K562 (cell line): ENCODE measurements around the gene EXOC4. TPM values are rescaled to one million over a fixed set of nuclear protein-coding genes. Genes with fewer than 3 reads are reported as not detected.

Experiments
- ATAC-seq: fragments of 200-7000 bp; cut with Tn5 transposase; 3 replicates; pipeline ENCODE4 v1.9.1; 2020; ENCODE audit warnings: moderate library complexity
- BruUV-seq: library from RNA; stranded (reverse); fragments of 400-500 nt; replicated peaks from 2 replicates; lab custom pipeline; 2021; lab: Mats Ljungman, UMichigan
- CTCF ChIA-PET: fragments of 300-600 bp; formaldehyde crosslinking; extraction: SDS; loops from one replicate; lab custom pipeline; 2021; ENCODE audit warnings: low intra/inter-chr PET ratio; lab: Yijun Ruan, JAX
- POLR2A ChIA-PET: fragments of 300-600, 350-650 bp; sonication (Branson Sonifier 250); formaldehyde crosslinking; extraction: SDS; loops from one replicate; lab custom pipeline; 2021; ENCODE audit warnings: antibody characterized with exemption, inconsistent platforms; lab: Yijun Ruan, JAX
- DNase-seq, 4 experiments: peaks; one replicate each; pipeline versions ENCODE4 v3.0.0 to v3.0.0-alpha.2; 2011 to 2018; ENCODE audit warnings: low spot score in 3 of 4, mixed read lengths in 3 of 4; ENCODE audit errors: extremely low read depth in 1 of 4
- FAIRE-seq: peaks from 2 replicates; lab custom pipeline; 2011; peaks lifted over from hg19 to GRCh38; lab: Jason Lieb, UNC
- H2AFZ ChIP-seq: 2 replicates; pipeline ENCODE4 v1.6.0; 2011; ENCODE audit warnings: low read depth, low read length, control low read depth, inconsistent platforms
- H3K27ac ChIP-seq: fragments of 200-600 bp; 3 replicates; pipeline ENCODE4 v1.8.0; 2011; ENCODE audit warnings: low read depth, mild to moderate bottlenecking, control low read depth, inconsistent platforms, low read length, moderate library complexity, mixed read lengths; ENCODE audit errors: extremely low read depth
- H3K27me3 ChIP-seq, 2 experiments: fragments of 300-600 bp in 1 of 2; 2 replicates in 1 of 2; 3 replicates in 1 of 2; pipeline versions ENCODE4 v1.6.0 to v1.8.0; 2011; ENCODE audit warnings: inconsistent platforms in 2 of 2, low read length in 2 of 2, mild to moderate bottlenecking in 1 of 2, mixed read lengths in 1 of 2, moderate library complexity in 1 of 2; ENCODE audit not compliant: control insufficient read depth in 2 of 2, insufficient read depth in 2 of 2
- H3K36me3 ChIP-seq: fragments of 300-600 bp; 3 replicates; pipeline ENCODE4 v1.8.0; 2011; ENCODE audit warnings: mild to moderate bottlenecking, low read length, inconsistent platforms; ENCODE audit not compliant: control insufficient read depth, insufficient read depth
- H3K4me1 ChIP-seq, 2 experiments: fragments of 200-600 bp in 1 of 2; replicated peaks in 1 of 2; 2 replicates in 1 of 2; 3 replicates in 1 of 2; pipeline versions ENCODE4 v1.5.1 to v1.8.0; 2011; ENCODE audit warnings: inconsistent platforms in 2 of 2, low read length in 2 of 2, mild to moderate bottlenecking in 1 of 2, mixed read lengths in 1 of 2, moderate library complexity in 1 of 2; ENCODE audit not compliant: control insufficient read depth in 2 of 2, insufficient read depth in 2 of 2
- H3K4me2 ChIP-seq: 2 replicates; pipeline ENCODE4 v1.6.1; 2011; ENCODE audit warnings: low read length, control low read depth, inconsistent platforms, mixed read lengths; ENCODE audit not compliant: insufficient read depth
- H3K4me3 ChIP-seq: fragments of 200-600 bp; sonication (generic), shearing (Covaris generic); 2 replicates; pipeline ENCODE4 v1.5.1; 2016; ENCODE audit warnings: control low read depth, inconsistent platforms
- H3K79me2 ChIP-seq: fragments of 200-600 bp; 3 replicates; pipeline ENCODE4 v1.8.0; 2011; ENCODE audit warnings: low read length, inconsistent platforms; ENCODE audit not compliant: control insufficient read depth, insufficient read depth
- H3K9ac ChIP-seq, 2 experiments: 2 replicates each; pipeline versions ENCODE4 v1.6.0 to v1.6.1; 2011; ENCODE audit warnings: low read depth in 2 of 2, low read length in 2 of 2, control low read depth in 1 of 2, inconsistent platforms in 1 of 2, mild to moderate bottlenecking in 1 of 2, mixed read lengths in 1 of 2; ENCODE audit not compliant: insufficient read depth in 1 of 2
- H3K9me1 ChIP-seq: one replicate; pipeline ENCODE4 v1.6.0; 2011; ENCODE audit warnings: inconsistent platforms, mild to moderate bottlenecking, low read length, moderate library complexity; ENCODE audit not compliant: control insufficient read depth, insufficient read depth
- H3K9me3 ChIP-seq: replicated peaks from 2 replicates; pipeline ENCODE4 v1.5.1; 2011; ENCODE audit warnings: low read depth, low read length, inconsistent platforms; ENCODE audit not compliant: control insufficient read depth, insufficient read depth
- H4K20me1 ChIP-seq: replicated peaks from 2 replicates; pipeline ENCODE4 v1.6.1; 2011; ENCODE audit warnings: low read length, inconsistent platforms, mixed read lengths; ENCODE audit not compliant: control insufficient read depth, insufficient read depth
- BRF2 ChIP-seq: IDR thresholded peaks from 3 replicates; pipeline ENCODE4 v1.6.1; 2011; ENCODE audit warnings: borderline replicate concordance, mild to moderate bottlenecking; ENCODE audit not compliant: insufficient read length, insufficient read depth
- CSDE1 ChIP-seq, 2 experiments: fragments of 450-650 bp; IDR thresholded peaks; 2 replicates each; pipeline ENCODE4 v1.6.1; 2016; ENCODE audit warnings: mild to moderate bottlenecking in 1 of 2
- GABPB1 ChIP-seq: sonication (generic); formaldehyde crosslinking; IDR thresholded peaks from 2 replicates; pipeline ENCODE4 v1.8.0; 2022; ENCODE audit warnings: mild to moderate bottlenecking, missing genetic modification reagents
- GTF2E2 ChIP-seq: fragments of 200-800 bp; sonication (Bioruptor generic); IDR thresholded peaks from 2 replicates; pipeline ENCODE4 v1.6.1; 2016; ENCODE audit warnings: missing genetic modification characterization, missing compliant biosample characterization
- HDAC1 ChIP-seq, 2 experiments: fragments of 450-650 bp; IDR thresholded peaks; 2 replicates each; pipeline ENCODE4 v1.6.1; 2016 to 2017; ENCODE audit warnings: inconsistent platforms in 1 of 2, mild to moderate bottlenecking in 1 of 2, moderate library complexity in 1 of 2
- MBD2 ChIP-seq: sonication (generic); IDR thresholded peaks from 2 replicates; pipeline ENCODE4 v1.6.1; 2016; ENCODE audit warnings: low read depth, borderline replicate concordance
- TAF1 ChIP-seq: IDR thresholded peaks from 2 replicates; pipeline ENCODE4 v1.6.1; 2011; ENCODE audit warnings: mild to moderate bottlenecking, low read length, moderate library complexity; ENCODE audit not compliant: insufficient read depth, control insufficient read depth, severe bottlenecking; ENCODE audit errors: extremely low read depth
- ZBED1 ChIP-seq: IDR thresholded peaks from 2 replicates; pipeline ENCODE4 v1.6.1; 2014
- ZBTB8A ChIP-seq: fragments of 450-650 bp; IDR thresholded peaks from 2 replicates; pipeline ENCODE4 v1.6.1; 2018; ENCODE audit warnings: mild to moderate bottlenecking, moderate library complexity; ENCODE audit not compliant: partially characterized antibody
- ZNF121 ChIP-seq: sonication (generic); formaldehyde crosslinking; conservative IDR thresholded peaks from 2 replicates; pipeline ENCODE4 v1.8.0; 2022; ENCODE audit warnings: missing genetic modification reagents
- ZNF133 ChIP-seq: fragments of 250-450 bp; sonication (Bioruptor Pico); IDR thresholded peaks from 2 replicates; pipeline ENCODE4 v1.4.0; 2020; ENCODE audit warnings: mild to moderate bottlenecking
- ZNF280B ChIP-seq: fragments of 250-450 bp; sonication (Bioruptor Pico); IDR thresholded peaks from 2 replicates; pipeline ENCODE4 v1.5.1; 2021; ENCODE audit warnings: mild to moderate bottlenecking
- ZNF77 ChIP-seq: fragments of 250-450 bp; sonication (Bioruptor Pico); IDR thresholded peaks from 2 replicates; pipeline ENCODE4 v1.5.0; 2020
- whole genome bisulfite sequencing: fragments of 100-300 bp; shearing (Covaris generic); methylation state at CpG from one replicate; pipeline ENCODE4 v1.1.6; 2016; ENCODE audit warnings: low coverage, mixed read lengths; ENCODE audit not compliant: insufficient coverage; ENCODE audit errors: missing lambda C conversion rate; 5-methylcytosine and 5-hydroxymethylcytosine counted together
- in situ Hi-C: fragments of 300-500 bp; cut with MboI; formaldehyde crosslinking; loops from 4 replicates; pipeline ENCODE4 v1.15.0; 2018; ENCODE audit warnings: inconsistent platforms, mixed read lengths
- intact Hi-C: fragments of 100-400 bp; cut with micrococcal nuclease; formaldehyde crosslinking; loops from 2 replicates; pipeline ENCODE4 v1.14.2; 2022
- polyA plus RNA-seq, 8 experiments: library from polyadenylated mRNA; depleted of rRNA in 4 of 8; stranded (reverse) in 5 of 8; unstranded in 3 of 8; fragments of >200 nt; fragmentation: Nextera tagmentation in 2 of 8; fragmentation: Illumina TruSeq in 1 of 8; extraction: Ambion mirVana in 2 of 8; extraction: Trizol in 1 of 8; gene quantifications; 2 replicates each; pipeline versions ENCODE4 v1.2.1 to v1.2.3, GENCODE V29; 2011 to 2014; ENCODE audit warnings: inconsistent platforms in 1 of 8, missing spikeins in 1 of 8
- total RNA-seq, 7 experiments: library from RNA; depleted of rRNA in 6 of 7; stranded (reverse); fragments of >200 nt in 6 of 7; fragmentation: Illumina TruSeq in 2 of 7; extraction: Trizol in 2 of 7; gene quantifications; 2 replicates each; pipeline versions ENCODE4 v1.2.1 to v1.2.3, GENCODE V29; 2011 to 2021; ENCODE audit warnings: low replicate concordance in 1 of 7
- TF ChIP-seq, protein P1 (sequence below): fragments of 450-650 bp; formaldehyde crosslinking; IDR thresholded peaks from 2 replicates; pipeline ENCODE4 v1.4.0; 2020; ENCODE audit warnings: mild to moderate bottlenecking, mixed read lengths
- TF ChIP-seq, protein P2 (sequence below): fragments of 250-450 bp; sonication (Bioruptor Pico); IDR thresholded peaks from 2 replicates; pipeline ENCODE4 v1.4.0; 2020; ENCODE audit warnings: mild to moderate bottlenecking, moderate library complexity, borderline replicate concordance

Gene EXOC4
- total and polyA plus RNA-seq, 9 of the 15 experiments (the other 6 are each of a cell fraction or from before 2014, with no cell fraction given) = 18.5 to 73.1 (median 46.6) TPM

GRCh38 chr7:133977409-133978274, 724.8 kb downstream of the EXOC4 start:
- BruUV-seq = no TSS peak
- no peak for FAIRE-seq
- WGBS = 18% methylated on average over 4 of the region's 4 CpGs
- TF ChIP-seq GTF2E2 (tag) (no peak), CSDE1 (IDR thresholded peaks at IDR 0.05) (no peak), ZNF280B (CRISPR knock-in tag) (no peak), ZBTB8A (no peak), ZNF77 (CRISPR knock-in tag) (no peak), ZNF133 (CRISPR knock-in tag) (no peak), GABPB1 (no peak), HDAC1 (IDR thresholded peaks at IDR 0.05) (no peak), BRF2 (no peak), MBD2 (no peak), ZNF121 (CRISPR knock-in tag) (no peak), ZBED1 (no peak), TAF1 (no peak)
- TF ChIP-seq, protein P1, sequence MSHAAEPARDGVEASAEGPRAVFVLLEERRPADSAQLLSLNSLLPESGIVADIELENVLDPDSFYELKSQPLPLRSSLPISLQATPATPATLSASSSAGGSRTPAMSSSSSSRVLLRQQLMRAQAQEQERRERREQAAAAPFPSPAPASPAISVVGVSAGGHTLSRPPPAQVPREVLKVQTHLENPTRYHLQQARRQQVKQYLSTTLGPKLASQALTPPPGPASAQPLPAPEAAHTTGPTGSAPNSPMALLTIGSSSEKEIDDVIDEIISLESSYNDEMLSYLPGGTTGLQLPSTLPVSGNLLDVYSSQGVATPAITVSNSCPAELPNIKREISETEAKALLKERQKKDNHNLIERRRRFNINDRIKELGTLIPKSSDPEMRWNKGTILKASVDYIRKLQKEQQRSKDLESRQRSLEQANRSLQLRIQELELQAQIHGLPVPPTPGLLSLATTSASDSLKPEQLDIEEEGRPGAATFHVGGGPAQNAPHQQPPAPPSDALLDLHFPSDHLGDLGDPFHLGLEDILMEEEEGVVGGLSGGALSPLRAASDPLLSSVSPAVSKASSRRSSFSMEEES (CRISPR knock-in tag) = no peak
- TF ChIP-seq, protein P2, sequence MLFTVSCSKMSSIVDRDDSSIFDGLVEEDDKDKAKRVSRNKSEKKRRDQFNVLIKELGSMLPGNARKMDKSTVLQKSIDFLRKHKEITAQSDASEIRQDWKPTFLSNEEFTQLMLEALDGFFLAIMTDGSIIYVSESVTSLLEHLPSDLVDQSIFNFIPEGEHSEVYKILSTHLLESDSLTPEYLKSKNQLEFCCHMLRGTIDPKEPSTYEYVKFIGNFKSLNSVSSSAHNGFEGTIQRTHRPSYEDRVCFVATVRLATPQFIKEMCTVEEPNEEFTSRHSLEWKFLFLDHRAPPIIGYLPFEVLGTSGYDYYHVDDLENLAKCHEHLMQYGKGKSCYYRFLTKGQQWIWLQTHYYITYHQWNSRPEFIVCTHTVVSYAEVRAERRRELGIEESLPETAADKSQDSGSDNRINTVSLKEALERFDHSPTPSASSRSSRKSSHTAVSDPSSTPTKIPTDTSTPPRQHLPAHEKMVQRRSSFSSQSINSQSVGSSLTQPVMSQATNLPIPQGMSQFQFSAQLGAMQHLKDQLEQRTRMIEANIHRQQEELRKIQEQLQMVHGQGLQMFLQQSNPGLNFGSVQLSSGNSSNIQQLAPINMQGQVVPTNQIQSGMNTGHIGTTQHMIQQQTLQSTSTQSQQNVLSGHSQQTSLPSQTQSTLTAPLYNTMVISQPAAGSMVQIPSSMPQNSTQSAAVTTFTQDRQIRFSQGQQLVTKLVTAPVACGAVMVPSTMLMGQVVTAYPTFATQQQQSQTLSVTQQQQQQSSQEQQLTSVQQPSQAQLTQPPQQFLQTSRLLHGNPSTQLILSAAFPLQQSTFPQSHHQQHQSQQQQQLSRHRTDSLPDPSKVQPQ = no peak

More at GRCh38 chr7:133977409-133978274, 724.8 kb downstream of the EXOC4 start:
- ATAC-seq = no peak
- no peak overlapping the region for H3K4me2 ChIP-seq
- H3K27ac ChIP-seq = no peak overlapping the region
- peaks cover 0 to 7% of the 10 kb centered on the region in 2 experiments; a peak in 1 of 5 replicates for H3K4me1 ChIP-seq
- no peaks in the 10 kb centered on the region for H3K79me2 ChIP-seq
- ChIA-PET CTCF (no interaction called here), POLR2A (interaction anchor here (0.5 kb wide), 1 partner anchor 384 kb away, joined by 3 read pairs; no protein-coding TSS in a partner anchor)
- no peaks in the 10 kb centered on the region for H3K9me1 ChIP-seq
- no peaks in the 10 kb centered on the region for H3K36me3 ChIP-seq
- in situ Hi-C loops (no loop called here), intact Hi-C loops (no loop called here)
- H3K4me3 ChIP-seq = no peak overlapping the region
- no peak overlapping the region for H2AFZ ChIP-seq
- no peak overlapping the region for H3K9ac ChIP-seq
- no peaks in the 10 kb centered on the region for H3K27me3 ChIP-seq
- DNase-seq = no peak
- H3K9me3 ChIP-seq = no peaks in the 10 kb centered on the region
- no peaks in the 10 kb centered on the region for H4K20me1 ChIP-seq
